Osteocyte (in vitro differentiated cells): ENCODE results near the gene WHRN. TPM values are rescaled to one million over a fixed set of nuclear protein-coding genes. Genes with fewer than 3 reads are reported as not detected.

Experiments
- DNase-seq: peaks from one replicate; pipeline ENCODE4 v3.0.0; 2021; ENCODE audit warnings: mixed read lengths; ENCODE audit not compliant: unreplicated experiment; ENCODE audit errors: extremely low spot score
- H3K27ac Mint-ChIP-seq: one replicate; pipeline ENCODE4 v1.8.0; 2021; ENCODE audit warnings: mild to moderate bottlenecking, mixed read lengths; ENCODE audit not compliant: unreplicated experiment
- H3K27me3 Mint-ChIP-seq: one replicate; pipeline ENCODE4 v1.8.0; 2021; ENCODE audit warnings: mixed read lengths; ENCODE audit not compliant: unreplicated experiment
- H3K36me3 Mint-ChIP-seq: one replicate; pipeline ENCODE4 v1.8.0; 2021; ENCODE audit warnings: mixed read lengths; ENCODE audit not compliant: unreplicated experiment
- H3K4me1 Mint-ChIP-seq: one replicate; pipeline ENCODE4 v1.8.0; 2021; ENCODE audit warnings: mixed read lengths; ENCODE audit not compliant: unreplicated experiment
- H3K4me3 Mint-ChIP-seq: one replicate; pipeline ENCODE4 v1.8.0; 2021; ENCODE audit warnings: mild to moderate bottlenecking, moderate library complexity, mixed read lengths; ENCODE audit not compliant: unreplicated experiment
- H3K9me3 Mint-ChIP-seq: one replicate; pipeline ENCODE4 v1.8.0; 2021; ENCODE audit warnings: mixed read lengths; ENCODE audit not compliant: unreplicated experiment
- CTCF ChIP-seq: fragments of 200-600 bp; sonication (generic); IDR thresholded peaks from 2 replicates; pipeline ENCODE4 v1.5.0; 2021; ENCODE audit warnings: antibody characterized with exemption, mild to moderate bottlenecking, moderate library complexity
- total RNA-seq: library from RNA; stranded (reverse); gene quantifications from 2 replicates; pipeline ENCODE4 v1.2.1, GENCODE V29; 2021

Gene WHRN
- total RNA-seq, 1 donor from 2014 or later, result 12.0 TPM

- no peaks in the 10 kb centered on the region for H3K36me3 Mint-ChIP-seq
- peaks cover 16% of the 10 kb centered on the region for H3K4me1 Mint-ChIP-seq
- H3K4me3 Mint-ChIP-seq, result no peak overlapping the region
- peaks cover 8% of the 10 kb centered on the region for H3K9me3 Mint-ChIP-seq
- H3K27ac Mint-ChIP-seq, result no peak overlapping the region
- no peak for TF ChIP-seq CTCF
- no peaks in the 10 kb centered on the region for H3K27me3 Mint-ChIP-seq
- no peak for DNase-seq
These were observed 56.0 kb downstream of the WHRN start for GRCh38 chr9:114449236-114449635.

- Mint-ChIP-seq H3K9me3 (peaks cover 3% of the 10 kb centered on the region), H3K27me3 (no peaks in the 10 kb centered on the region), H3K4me3 (no peak overlapping the region), H3K27ac (no peak overlapping the region), H3K36me3 (no peaks in the 10 kb centered on the region), H3K4me1 (peaks cover 16% of the 10 kb centered on the region)
- no peak for DNase-seq
- no peak for TF ChIP-seq CTCF
These were observed 56.6 kb downstream of the WHRN start for GRCh38 chr9:114448706-114449105.

- no peaks in the 10 kb centered on the region for H3K27me3 Mint-ChIP-seq
These were observed 58.4 kb downstream of the WHRN start for GRCh38 chr9:114446672-114447450.

GRCh38 chr9:114446036-114446435 lies 59.2 kb downstream of the WHRN start:
- Mint-ChIP-seq H3K4me1 (peaks cover 16% of the 10 kb centered on the region), H3K27me3 (no peaks in the 10 kb centered on the region), H3K36me3 (no peaks in the 10 kb centered on the region), H3K9me3 (no peaks in the 10 kb centered on the region), H3K27ac (no peak overlapping the region), H3K4me3 (no peak overlapping the region)
- DNase-seq, result no peak
- TF ChIP-seq CTCF, result no peak

More at GRCh38 chr9:114446672-114447450, 58.4 kb downstream of the WHRN start:
- no peaks in the 10 kb centered on the region for H3K9me3 Mint-ChIP-seq
- H3K4me3 Mint-ChIP-seq, result no peak overlapping the region
- peaks cover 16% of the 10 kb centered on the region for H3K4me1 Mint-ChIP-seq
- H3K36me3 Mint-ChIP-seq, result no peaks in the 10 kb centered on the region
- DNase-seq, result no peak
- TF ChIP-seq CTCF, result no peak
- no peak overlapping the region for H3K27ac Mint-ChIP-seq

- Mint-ChIP-seq H3K27me3 (no peaks in the 10 kb centered on the region), H3K36me3 (no peaks in the 10 kb centered on the region), H3K9me3 (no peaks in the 10 kb centered on the region), H3K4me3 (no peak overlapping the region), H3K4me1 (peaks cover 16% of the 10 kb centered on the region), H3K27ac (no peak overlapping the region)
- no peak for TF ChIP-seq CTCF
- DNase-seq, result no peak
These were observed 59.7 kb downstream of the WHRN start for GRCh38 chr9:114445616-114446015.
